ENCODE measurements around the gene FGF14.

Gene FGF14

GRCh38 chr13:102237230-102237629 lies 164.6 kb downstream of the FGF14 start:
- no peak for DNase-seq

- DNase-seq: no peak
These were observed 165.0 kb downstream of the FGF14 start for GRCh38 chr13:102236830-102237229.

GRCh38 chr13:102236341-102236740 lies 165.5 kb downstream of the FGF14 start:
- DNase-seq: no peak

GRCh38 chr13:102235689-102236088 lies 166.2 kb downstream of the FGF14 start:
- no peak for DNase-seq

GRCh38 chr13:102234618-102235017 lies 167.2 kb downstream of the FGF14 start:
- no peak for DNase-seq

- DNase-seq: no peak
These were observed 168.2 kb downstream of the FGF14 start for GRCh38 chr13:102233566-102234208.

GRCh38 chr13:102231479-102231878 lies 170.4 kb downstream of the FGF14 start:
- DNase-seq: no peak

- DNase-seq: no peak
These were observed 174.1 kb downstream of the FGF14 start for GRCh38 chr13:102227741-102228140.

GRCh38 chr13:102226591-102226990 lies 175.3 kb downstream of the FGF14 start:
- DNase-seq: no peak

- no peak for DNase-seq
These were observed 176.0 kb downstream of the FGF14 start for GRCh38 chr13:102225892-102226291.

- no peak for DNase-seq
These were observed 181.1 kb downstream of the FGF14 start for GRCh38 chr13:102220681-102221228.

GRCh38 chr13:102214956-102215355 lies 186.9 kb downstream of the FGF14 start:
- no peak for DNase-seq

- DNase-seq: no peak
These were observed 189.1 kb downstream of the FGF14 start for GRCh38 chr13:102212729-102213128.

- DNase-seq: no peak
These were observed 193.5 kb downstream of the FGF14 start for GRCh38 chr13:102208347-102208746.

- DNase-seq: no peak
These were observed 194.0 kb downstream of the FGF14 start for GRCh38 chr13:102207680-102208342.

GRCh38 chr13:102203718-102204117 lies 198.1 kb downstream of the FGF14 start:
- no peak for DNase-seq

GRCh38 chr13:102198418-102199311 lies 203.2 kb downstream of the FGF14 start:
- DNase-seq: no peak

- no peak for DNase-seq
These were observed 204.7 kb downstream of the FGF14 start for GRCh38 chr13:102197193-102197592.

GRCh38 chr13:102195566-102196462 lies 206.0 kb downstream of the FGF14 start:
- DNase-seq: no peak

- no peak for DNase-seq
These were observed 209.0 kb downstream of the FGF14 start for GRCh38 chr13:102192858-102193257.

GRCh38 chr13:102191951-102192502 lies 209.8 kb downstream of the FGF14 start:
- no peak for DNase-seq

GRCh38 chr13:102190930-102191329 lies 210.9 kb downstream of the FGF14 start:
- DNase-seq: no peak

Data from GOT3 (cell line).